Measurements from ENCODE around the gene FNDC11. TPM values are rescaled to one million over a fixed set of nuclear protein-coding genes. Genes with fewer than 3 reads are reported as not detected.

FNDC11 gene
- total RNA-seq, 2 experiments from 2014 or later, result 0.48 to 0.55 TPM

DNA sequence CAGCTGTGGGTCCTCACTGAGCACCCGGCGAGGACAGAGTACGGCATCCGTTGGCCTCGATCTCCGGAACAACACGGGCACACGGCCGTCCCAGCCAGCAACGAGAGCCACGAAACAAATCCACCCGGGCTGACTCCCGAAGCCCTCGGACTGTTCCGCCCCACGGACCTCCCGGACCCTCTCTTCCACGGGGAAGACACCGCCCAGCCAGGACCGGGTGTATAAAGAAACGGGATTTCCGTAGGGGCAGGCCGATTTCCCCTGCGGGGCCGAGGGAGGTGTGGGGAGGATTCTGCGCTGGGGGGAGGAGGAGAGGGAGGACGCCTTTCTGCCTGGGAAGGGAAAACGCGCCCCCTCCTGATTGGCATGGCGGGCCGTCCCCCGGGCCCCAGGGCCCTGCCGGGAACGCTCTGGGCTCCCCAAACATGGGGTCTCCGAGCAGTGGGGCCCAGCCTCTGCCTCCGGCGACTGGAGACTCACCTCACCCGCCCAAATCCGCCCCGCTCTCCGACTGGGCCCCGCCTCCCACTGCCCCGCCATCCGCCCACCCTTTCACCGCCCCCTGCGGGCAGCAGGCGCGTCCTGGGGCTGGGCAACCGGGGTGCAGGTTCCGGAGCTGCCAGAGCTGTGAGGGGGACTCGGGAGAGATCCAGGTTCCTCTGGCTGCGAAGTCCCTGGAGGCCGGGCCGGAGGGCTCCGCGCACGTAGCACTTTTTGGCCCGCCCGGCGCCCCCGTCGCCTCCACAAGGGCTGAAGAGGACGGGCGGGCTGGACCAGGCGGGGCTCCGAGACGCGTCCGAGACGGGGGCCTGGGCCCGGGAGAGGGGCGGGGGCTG is 34.1 kb upstream of the FNDC11 start:
- H3K4me3 Mint-ChIP-seq, result peak overlapping the region; percentile 74
- POLR2A ChIA-PET, result interaction anchor here (1.0 to 7.3 kb wide), 18 partner anchors 10 to 896 kb away, joined by 3 to 88 read pairs (median 5); partner anchors contain the start of genes ARFRP1, GMEB2, HELZ2 and PRPF6

DNA sequence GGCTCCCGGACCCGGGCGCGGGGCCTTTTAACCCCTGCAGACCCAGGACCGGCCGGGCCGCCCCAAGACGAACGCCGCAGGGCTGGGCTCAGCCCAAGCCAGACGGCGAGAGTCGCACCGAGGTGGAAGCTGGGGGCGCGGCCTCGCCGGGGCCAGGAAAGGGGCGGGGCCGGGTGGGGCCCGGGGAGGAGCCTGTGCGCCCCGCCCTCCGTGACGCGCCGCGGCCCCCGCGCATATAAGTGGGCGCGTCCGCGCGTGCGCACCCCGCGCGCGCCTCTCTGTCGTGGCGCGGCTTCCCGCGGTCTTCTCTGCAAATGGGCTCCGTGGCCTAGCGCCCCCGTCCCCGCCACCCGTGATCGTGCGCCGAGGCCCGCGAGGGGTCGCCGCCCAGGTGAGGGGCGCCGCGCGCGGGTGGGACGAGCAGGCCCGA is 33.4 kb upstream of the FNDC11 start, which contains the start of gene PPDPF:
PPDPF (plus strand) TSS at position 262 of the 430 bp plus-strand sequence. CDS start 544 bp downstream, outside the sequence.
- Mint-ChIP-seq H3K27ac (peak within 1 kb of the TSS; percentile 75), H3K36me3 (peaks cover 22% of the 10 kb centered on the region), H3K27me3 (peaks cover 6% of the 10 kb centered on the region), H3K4me1 (peaks cover 9% of the 10 kb centered on the region), H3K9me3 (peaks cover 7% of the 10 kb centered on the region), H3K4me3 (peak within 1 kb of the TSS; percentile 79)
- POLR2A ChIA-PET, result interaction anchor here (0.7 to 7.3 kb wide), 30 partner anchors 9 to 897 kb away, joined by 3 to 88 read pairs (median 4); partner anchors contain the start of genes ARFRP1, GMEB2, HELZ2 and PRPF6
- DNase-seq (peak; percentile 93), ATAC-seq (ENCODE audit: low read depth) (peak; percentile 72)

More for the DNA sequence above, 34.1 kb upstream of the FNDC11 start:
- ATAC-seq (ENCODE audit: low read depth), result peak; percentile 68
- Mint-ChIP-seq H3K27ac (peak overlapping the region; percentile 75), H3K36me3 (peaks cover 24% of the 10 kb centered on the region), H3K9me3 (peaks cover 9% of the 10 kb centered on the region), H3K27me3 (peaks cover 9% of the 10 kb centered on the region), H3K4me1 (peaks cover 11% of the 10 kb centered on the region)
- peak; percentile 85 for DNase-seq

DNA sequence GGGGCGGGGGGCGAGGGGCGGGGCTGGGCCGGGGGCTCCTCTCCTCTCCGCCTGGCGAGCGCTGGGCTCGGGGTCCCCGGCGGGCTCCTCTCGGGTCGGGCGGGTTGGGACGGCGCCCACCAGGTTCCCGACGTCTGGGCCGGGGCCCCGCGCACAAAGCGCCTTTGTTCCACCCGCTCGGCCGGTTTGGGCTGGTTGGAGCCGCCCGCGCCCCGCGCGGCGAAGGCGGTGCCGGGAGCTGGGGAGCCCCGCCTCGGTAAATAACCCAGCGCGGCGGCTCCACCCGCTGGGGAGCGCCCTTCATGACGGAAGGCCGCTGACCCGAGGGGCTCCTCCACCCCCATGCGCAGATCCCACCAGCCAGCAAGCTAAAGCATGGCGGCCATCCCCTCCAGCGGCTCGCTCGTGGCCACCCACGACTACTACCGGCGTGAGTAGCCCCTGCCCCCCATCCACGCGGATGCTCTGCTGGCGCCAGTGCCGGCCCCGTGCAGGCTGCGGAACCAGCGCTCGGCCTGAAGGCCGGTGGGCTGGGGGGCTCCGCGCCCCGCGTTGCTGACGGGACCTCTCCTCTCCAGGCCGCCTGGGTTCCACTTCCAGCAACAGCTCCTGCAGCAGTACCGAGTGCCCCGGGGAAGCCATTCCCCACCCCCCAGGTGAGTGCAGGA is 32.9 kb upstream of the FNDC11 start:
- H3K27ac Mint-ChIP-seq, result peak overlapping the region; percentile 61
- peaks cover 5% of the 10 kb centered on the region for H3K27me3 Mint-ChIP-seq
- POLR2A ChIA-PET, result interaction anchor here (0.6 to 7.3 kb wide), 40 partner anchors 8 to 897 kb away, joined by 3 to 88 read pairs (median 4); partner anchors contain the start of genes ARFRP1, DNAJC5, GMEB2 and HELZ2
- DNase-seq (peak; percentile 85), ATAC-seq (ENCODE audit: low read depth) (peak; percentile 59)
- peak overlapping the region; percentile 79 for H3K4me3 Mint-ChIP-seq
- peaks cover 9% of the 10 kb centered on the region for H3K4me1 Mint-ChIP-seq
- peaks cover 22% of the 10 kb centered on the region for H3K36me3 Mint-ChIP-seq
- H3K9me3 Mint-ChIP-seq, result peaks cover 6% of the 10 kb centered on the region

DNA sequence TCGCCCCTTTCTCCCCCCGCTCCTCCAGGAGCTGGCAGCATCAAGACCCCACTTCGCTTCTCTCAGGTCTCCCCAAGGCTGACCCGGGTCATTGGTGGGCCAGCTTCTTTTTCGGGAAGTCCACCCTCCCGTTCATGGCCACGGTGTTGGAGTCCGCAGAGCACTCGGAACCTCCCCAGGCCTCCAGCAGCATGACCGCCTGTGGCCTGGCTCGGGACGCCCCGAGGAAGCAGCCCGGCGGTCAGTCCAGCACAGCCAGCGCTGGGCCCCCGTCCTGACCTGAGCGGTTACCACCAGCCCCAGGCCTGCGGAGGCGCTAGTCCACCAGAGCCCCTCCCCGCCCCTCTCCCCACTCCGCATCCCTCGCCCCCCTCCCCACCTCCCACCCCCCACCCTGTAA is 32.4 kb upstream of the FNDC11 start:
- H3K27ac Mint-ChIP-seq, result peak overlapping the region; percentile 61
- ATAC-seq (ENCODE audit: low read depth), result no peak

DNA sequence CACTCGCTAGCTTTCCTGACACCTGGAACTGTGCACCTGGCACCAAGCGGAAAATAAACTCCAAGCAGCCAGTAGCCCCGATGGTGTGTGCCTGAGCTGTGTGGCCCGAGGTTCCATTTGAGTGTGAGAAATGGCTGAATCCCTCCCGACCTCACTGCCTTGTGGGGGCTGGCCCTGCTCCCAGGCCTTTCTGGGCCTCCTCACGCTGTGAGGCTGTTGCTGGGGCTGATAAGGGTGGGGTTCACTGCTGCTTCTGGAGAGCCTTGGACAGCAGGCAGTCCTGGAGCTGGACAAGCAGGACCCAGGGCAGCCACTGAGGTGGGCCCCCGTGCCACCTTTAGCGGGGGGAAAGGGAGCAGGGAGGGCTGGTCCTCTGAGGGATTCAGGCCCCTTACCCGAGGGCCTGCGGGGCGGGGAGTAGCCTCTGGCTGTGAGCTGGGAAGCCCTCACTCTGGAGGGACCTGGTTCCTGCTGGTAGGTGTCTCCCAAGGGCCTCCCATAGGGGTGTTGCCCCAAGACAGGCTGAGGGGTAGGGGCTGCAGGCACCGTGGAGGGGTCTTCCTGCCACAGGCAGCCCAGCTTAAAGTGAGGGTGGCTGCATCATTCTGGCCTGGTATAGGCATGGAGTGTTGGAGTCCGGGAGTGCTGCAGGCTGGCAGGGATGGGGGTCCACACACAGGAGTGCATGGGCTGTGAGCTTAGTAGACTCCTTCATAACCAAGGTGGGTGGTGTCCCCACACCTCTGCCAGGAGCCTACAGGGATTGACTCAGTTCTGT is 31.7 kb upstream of the FNDC11 start:
- H3K4me3 Mint-ChIP-seq, result peak overlapping the region; percentile 58
- DNase-seq (no peak), ATAC-seq (ENCODE audit: low read depth) (no peak)
- peak overlapping the region; percentile 52 for H3K27ac Mint-ChIP-seq
- peaks cover 9% of the 10 kb centered on the region for H3K4me1 Mint-ChIP-seq
- peaks cover 22% of the 10 kb centered on the region for H3K36me3 Mint-ChIP-seq
- POLR2A ChIA-PET, result interaction anchor here (1.1 to 7.3 kb wide), 3 partner anchors 14 to 113 kb away, joined by 3 to 88 read pairs (median 4); partner anchors contain the start of gene PTK6
- peaks cover 3% of the 10 kb centered on the region for H3K27me3 Mint-ChIP-seq
- H3K9me3 Mint-ChIP-seq, result peaks cover 6% of the 10 kb centered on the region

More for the DNA sequence above, 32.4 kb upstream of the FNDC11 start:
- POLR2A ChIA-PET, result interaction anchor here (0.6 to 7.3 kb wide), 36 partner anchors 8 to 562 kb away, joined by 3 to 88 read pairs (median 4); partner anchors contain the start of genes ARFRP1, DNAJC5, GMEB2 and HELZ2
- peaks cover 9% of the 10 kb centered on the region for H3K4me1 Mint-ChIP-seq
- DNase-seq, result no peak
- H3K4me3 Mint-ChIP-seq, result peak overlapping the region; percentile 79
- peaks cover 6% of the 10 kb centered on the region for H3K9me3 Mint-ChIP-seq
- H3K27me3 Mint-ChIP-seq, result peaks cover 5% of the 10 kb centered on the region
- peaks cover 22% of the 10 kb centered on the region for H3K36me3 Mint-ChIP-seq

DNA sequence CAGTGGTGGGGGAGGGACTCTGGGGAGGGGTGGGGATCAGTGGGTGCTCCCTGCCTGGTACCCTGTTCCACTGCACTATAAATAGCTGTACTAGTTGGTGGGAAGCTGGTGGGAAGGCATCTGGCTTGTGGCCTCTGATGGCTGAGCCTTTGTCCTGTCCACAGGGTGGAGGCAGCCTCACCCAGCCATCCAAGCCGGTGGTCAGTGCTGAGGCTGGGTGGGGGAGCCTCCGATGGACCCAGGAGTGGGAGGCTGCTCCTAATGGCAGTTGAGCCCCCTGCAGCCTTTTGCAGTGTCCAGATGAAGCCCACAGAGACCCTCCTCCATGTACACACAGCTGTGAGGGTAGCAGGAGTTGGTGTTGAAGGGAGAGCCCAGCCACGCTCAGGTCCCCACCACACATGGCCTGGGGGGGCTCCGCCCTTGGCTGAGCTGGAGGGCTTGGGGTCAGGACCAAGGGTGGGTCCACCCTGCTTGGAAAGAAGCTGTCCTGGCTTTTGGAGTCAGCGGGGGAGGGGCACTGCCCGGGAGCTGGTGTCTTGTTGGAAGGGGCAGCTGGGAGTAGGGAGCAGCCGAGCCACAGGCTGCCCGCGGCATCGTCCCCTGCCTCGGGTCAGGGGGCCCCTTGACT is 30.9 kb upstream of the FNDC11 start:
- POLR2A ChIA-PET, result interaction anchor here (7.3 kb wide), 1 partner anchor 13 kb away, joined by 88 read pairs; the partner anchor contains the start of gene PTK6
- Mint-ChIP-seq H3K4me1 (peaks cover 9% of the 10 kb centered on the region), H3K9me3 (peaks cover 6% of the 10 kb centered on the region), H3K27me3 (peaks cover 2% of the 10 kb centered on the region), H3K36me3 (peaks cover 22% of the 10 kb centered on the region), H3K27ac (no peak overlapping the region), H3K4me3 (no peak overlapping the region)
- ATAC-seq (ENCODE audit: low read depth) (no peak), DNase-seq (no peak)

DNA sequence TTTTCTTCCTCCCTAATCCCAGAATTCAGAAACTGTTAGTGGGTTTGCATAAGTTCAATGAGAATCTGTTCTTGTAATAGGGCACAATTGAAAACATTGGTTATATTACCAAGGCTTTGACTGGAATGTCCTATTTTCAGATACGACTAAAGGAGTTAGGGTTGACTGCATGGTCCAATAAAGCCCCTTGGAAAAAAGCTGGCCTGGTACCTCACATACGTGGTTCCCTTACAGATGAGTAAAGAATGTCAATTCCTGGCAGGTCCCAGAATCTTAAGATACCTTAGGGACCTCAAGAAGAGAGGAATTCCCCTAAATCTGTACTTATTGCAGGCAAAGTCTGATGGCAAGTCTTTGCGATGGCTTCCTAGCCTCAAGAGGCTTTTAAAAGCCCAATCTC is 28.8 kb upstream of the FNDC11 start:
- POLR2A ChIA-PET, result interaction anchor here (0.6 to 7.3 kb wide), 3 partner anchors 11 to 28 kb away, joined by 3 to 88 read pairs (median 4); partner anchors contain the start of gene PTK6
- Mint-ChIP-seq H3K4me1 (peaks cover 9% of the 10 kb centered on the region), H3K9me3 (peaks cover 6% of the 10 kb centered on the region), H3K27ac (no peak overlapping the region), H3K4me3 (no peak overlapping the region), H3K27me3 (no peaks in the 10 kb centered on the region), H3K36me3 (peaks cover 22% of the 10 kb centered on the region)
- no peak for ATAC-seq (ENCODE audit: low read depth)
- no peak for DNase-seq

DNA sequence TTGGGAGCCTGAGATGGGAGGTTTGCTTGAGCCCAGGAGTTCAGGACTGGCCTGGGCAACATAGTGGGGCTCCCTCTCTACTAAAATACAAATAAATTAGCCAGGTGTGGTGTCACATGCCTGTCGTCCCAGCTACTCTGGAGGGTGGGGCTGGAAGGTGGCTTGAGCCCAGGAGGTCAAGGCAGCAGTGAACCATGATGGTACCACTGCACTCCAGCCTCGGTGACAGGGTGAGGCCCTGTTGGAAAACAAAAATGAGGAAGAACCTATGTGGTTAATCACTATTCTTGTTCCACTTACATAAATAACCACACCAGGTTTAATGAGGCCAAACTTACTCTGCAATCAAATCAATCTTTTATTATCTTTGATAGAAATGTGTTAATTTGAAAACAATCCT is 28.0 kb upstream of the FNDC11 start:
- ATAC-seq (ENCODE audit: low read depth) (no peak), DNase-seq (no peak)
- H3K9me3 Mint-ChIP-seq, result peaks cover 6% of the 10 kb centered on the region
- no peak overlapping the region for H3K4me3 Mint-ChIP-seq
- POLR2A ChIA-PET, result interaction anchor here (0.7 to 7.3 kb wide), 2 partner anchors 10 to 13 kb away, joined by 4 to 88 read pairs; partner anchors contain the start of gene PTK6
- H3K27ac Mint-ChIP-seq, result no peak overlapping the region
- peaks cover 22% of the 10 kb centered on the region for H3K36me3 Mint-ChIP-seq
- peaks cover 9% of the 10 kb centered on the region for H3K4me1 Mint-ChIP-seq
- no peaks in the 10 kb centered on the region for H3K27me3 Mint-ChIP-seq

DNA sequence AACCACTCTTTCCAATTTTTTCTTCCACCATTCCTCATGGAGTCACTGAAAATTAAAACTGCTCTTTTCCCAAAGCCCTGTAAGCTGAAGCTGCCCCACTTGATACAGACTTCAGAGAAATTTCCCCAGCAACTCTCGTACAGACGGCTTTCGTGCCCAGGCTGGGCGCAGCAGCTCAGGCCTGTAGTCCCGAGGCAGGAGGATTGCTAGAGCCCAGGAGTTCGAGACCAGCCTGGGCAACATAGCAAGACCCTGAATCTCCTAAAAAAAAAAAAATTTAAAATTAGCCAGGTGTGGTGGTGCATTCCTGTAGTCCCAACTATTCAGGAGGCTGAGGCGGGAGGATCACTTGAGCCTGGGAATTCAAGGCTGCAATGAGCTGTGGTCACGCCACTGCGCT is 26.8 kb upstream of the FNDC11 start:
- Mint-ChIP-seq H3K4me3 (no peak overlapping the region), H3K27ac (no peak overlapping the region)
- POLR2A ChIA-PET, result interaction anchor here (1.1 kb wide), 1 partner anchor 358 kb away, joined by 5 read pairs; no protein-coding TSS in a partner anchor

DNA sequence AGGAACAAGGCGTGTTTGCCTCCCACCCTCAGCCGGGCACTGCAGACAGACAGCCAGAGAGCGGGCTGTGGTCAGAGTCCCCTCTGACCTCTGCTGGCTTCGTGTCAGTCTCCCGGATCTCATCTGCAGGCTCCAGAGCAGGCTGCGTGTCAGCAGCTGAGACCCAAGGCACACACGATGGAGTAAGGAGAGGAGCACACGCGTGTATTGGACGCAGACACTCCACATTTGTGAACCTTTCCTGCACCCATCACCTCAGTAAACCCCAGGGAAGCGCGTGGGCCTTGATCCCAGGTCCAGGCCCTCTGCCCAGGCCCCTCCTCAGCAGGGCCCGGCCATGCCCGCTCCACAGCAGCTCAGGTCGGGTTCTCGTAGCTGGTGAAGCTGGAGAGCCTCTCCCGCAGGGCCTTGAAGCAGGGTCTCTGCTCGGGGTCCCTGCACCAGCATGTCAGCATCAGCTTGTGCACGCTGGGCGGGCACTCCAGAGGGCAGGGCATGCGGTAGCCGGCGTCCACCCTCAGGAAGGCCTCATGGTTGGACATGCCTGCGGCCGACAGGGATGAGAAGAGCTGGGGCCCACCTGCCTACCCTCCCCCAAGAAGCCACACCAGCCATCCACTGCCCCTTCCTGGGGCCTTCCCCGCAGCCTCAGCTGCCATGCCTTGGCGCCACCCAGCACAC is 24.6 kb upstream of the FNDC11 start:
- no peaks in the 10 kb centered on the region for H3K36me3 Mint-ChIP-seq
- DNase-seq, result no peak
- no peaks in the 10 kb centered on the region for H3K27me3 Mint-ChIP-seq
- H3K27ac Mint-ChIP-seq, result no peak overlapping the region
- H3K9me3 Mint-ChIP-seq, result no peaks in the 10 kb centered on the region
- POLR2A ChIA-PET, result interaction anchor here (2.2 kb wide), 1 partner anchor 9 kb away, joined by 8 read pairs; the partner anchor contains the start of gene PPDPF
- no peak overlapping the region for H3K4me3 Mint-ChIP-seq
- no peak for ATAC-seq (ENCODE audit: low read depth)
- H3K4me1 Mint-ChIP-seq, result peaks cover 2% of the 10 kb centered on the region

More for the DNA sequence above, 26.8 kb upstream of the FNDC11 start:
- Mint-ChIP-seq H3K27me3 (no peaks in the 10 kb centered on the region), H3K4me1 (peaks cover 8% of the 10 kb centered on the region), H3K36me3 (peaks cover 19% of the 10 kb centered on the region), H3K9me3 (peaks cover 6% of the 10 kb centered on the region)
- DNase-seq (no peak), ATAC-seq (ENCODE audit: low read depth) (no peak)

DNA sequence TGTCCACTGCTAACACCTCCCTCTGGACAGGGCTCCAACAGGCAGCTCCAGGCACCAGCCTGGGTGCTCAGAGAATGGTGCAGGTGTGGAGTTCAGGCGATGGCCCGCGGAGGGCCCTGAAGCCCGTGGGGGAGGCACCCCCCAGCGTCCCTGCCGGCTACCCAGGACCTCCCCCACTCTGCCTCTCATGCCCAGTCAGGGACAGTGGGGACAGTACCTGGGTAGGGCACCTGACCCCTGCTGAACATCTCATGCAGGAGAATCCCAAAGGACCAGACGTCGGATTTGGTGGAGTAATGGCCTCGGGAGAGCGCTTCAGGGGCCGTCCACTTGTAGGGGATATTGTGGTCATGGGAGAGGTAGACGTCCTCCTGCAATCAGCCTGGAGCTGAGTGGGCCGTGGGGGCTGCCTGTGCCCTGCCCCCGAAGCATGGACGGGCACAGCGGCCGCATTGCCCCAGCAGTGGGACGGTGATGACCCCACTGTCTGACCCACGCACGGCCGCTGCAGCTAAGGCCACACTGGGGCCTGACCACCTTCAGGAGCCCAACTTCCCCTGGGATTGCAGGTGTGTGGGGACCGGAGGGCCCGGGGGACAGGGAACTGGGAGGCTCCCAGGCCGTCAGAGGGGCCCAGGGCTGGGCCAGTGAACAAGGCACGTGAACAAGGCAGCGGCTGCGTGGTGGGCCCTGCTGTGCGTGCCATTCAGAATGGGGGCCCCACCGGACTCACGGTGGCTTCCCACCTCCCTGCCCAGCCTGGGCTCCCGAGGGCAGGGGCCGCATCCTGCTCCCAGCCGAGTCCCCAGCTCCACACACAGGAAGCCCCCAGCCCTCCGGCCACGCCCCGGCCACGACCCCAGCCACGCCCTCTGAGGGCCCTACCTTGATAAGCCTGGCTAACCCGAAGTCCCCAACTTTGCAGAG is 23.8 kb upstream of the FNDC11 start:
- ATAC-seq (ENCODE audit: low read depth), result no peak

More for the DNA sequence above, 23.8 kb upstream of the FNDC11 start:
- no peak overlapping the region for H3K4me3 Mint-ChIP-seq
- DNase-seq, result no peak
- H3K27ac Mint-ChIP-seq, result no peak overlapping the region
- no peaks in the 10 kb centered on the region for H3K4me1 Mint-ChIP-seq
- POLR2A ChIA-PET, result interaction anchor here (2.2 kb wide), 1 partner anchor 10 kb away, joined by 8 read pairs; the partner anchor contains the start of gene PPDPF
- H3K9me3 Mint-ChIP-seq, result no peaks in the 10 kb centered on the region
- no peaks in the 10 kb centered on the region for H3K36me3 Mint-ChIP-seq
- H3K27me3 Mint-ChIP-seq, result no peaks in the 10 kb centered on the region

Data from activated naive CD8-positive, alpha-beta T cell treated with anti-CD3 and anti-CD28 coated beads, Interleukin-2, amount 10 ng/mL, durations not matched to agents 7 days and 5 days (primary cell).